ENCODE results near the gene PRKCA.
A peak's percentile ranks its signal among the peaks of the same experiment; 100 is the strongest.
"Not testable (repeated sequence)": the region's sequence is repeated elsewhere in the genome, so short reads cannot be mapped to it uniquely, and the experiment has no call there.

The PRKCA gene

GRCh38 chr17:66290101-66290722, 12.2 kb upstream of the PRKCA start:
- DNase-seq = no peak

- DNase-seq = no peak
These were observed 10.1 kb upstream of the PRKCA start for GRCh38 chr17:66292353-66292752.

GRCh38 chr17:66296289-66296725, 6.1 kb upstream of the PRKCA start:
- no peak for DNase-seq

- not testable (repeated sequence) for DNase-seq
These were observed 5.0 kb upstream of the PRKCA start for GRCh38 chr17:66297443-66297842.

GRCh38 chr17:66299711-66300110, 2.7 kb upstream of the PRKCA start:
- no peak for DNase-seq

- no peak for DNase-seq
These were observed 1.5 kb upstream of the PRKCA start for GRCh38 chr17:66300956-66301355.

GRCh38 chr17:66301367-66301863, 998 bp upstream of the PRKCA start:
- DNase-seq = no peak

- peak in 44 of 56 donors; percentile 5 to 76 (median 52) for DNase-seq
These were observed 581 bp downstream of the PRKCA start for GRCh38 chr17:66302761-66303626.

- peak in 8 of 56 donors; percentile 3 to 28 (median 6) for DNase-seq
These were observed 2.1 kb downstream of the PRKCA start for GRCh38 chr17:66304304-66305174.

- no peak for DNase-seq
These were observed 4.0 kb downstream of the PRKCA start for GRCh38 chr17:66306446-66306845.

- DNase-seq = no peak
These were observed 4.8 kb downstream of the PRKCA start for GRCh38 chr17:66307257-66307656.

GRCh38 chr17:66308856-66309255, 6.4 kb downstream of the PRKCA start:
- DNase-seq = no peak

- DNase-seq = peak in 11 of 56 donors; percentile 3 to 47 (median 17)
These were observed 7.4 kb downstream of the PRKCA start for GRCh38 chr17:66309793-66310192.

GRCh38 chr17:66310528-66311148, 8.2 kb downstream of the PRKCA start:
- peak in 1 of 56 donors; percentile 3 for DNase-seq

GRCh38 chr17:66312912-66313311, 10.5 kb downstream of the PRKCA start:
- no peak for DNase-seq

GRCh38 chr17:66313325-66313724, 10.9 kb downstream of the PRKCA start:
- DNase-seq = no peak

GRCh38 chr17:66313995-66314659, 11.7 kb downstream of the PRKCA start:
- no peak for DNase-seq

- no peak for DNase-seq
These were observed 15.2 kb downstream of the PRKCA start for GRCh38 chr17:66317629-66318028.

- DNase-seq = no peak
These were observed 16.8 kb downstream of the PRKCA start for GRCh38 chr17:66319226-66319625.

GRCh38 chr17:66322764-66323163, 20.4 kb downstream of the PRKCA start:
- DNase-seq = no peak

Measured in amygdala (tissue), 56 donors.